ENCODE results near the gene CDC42EP3.

Gene CDC42EP3

DNA sequence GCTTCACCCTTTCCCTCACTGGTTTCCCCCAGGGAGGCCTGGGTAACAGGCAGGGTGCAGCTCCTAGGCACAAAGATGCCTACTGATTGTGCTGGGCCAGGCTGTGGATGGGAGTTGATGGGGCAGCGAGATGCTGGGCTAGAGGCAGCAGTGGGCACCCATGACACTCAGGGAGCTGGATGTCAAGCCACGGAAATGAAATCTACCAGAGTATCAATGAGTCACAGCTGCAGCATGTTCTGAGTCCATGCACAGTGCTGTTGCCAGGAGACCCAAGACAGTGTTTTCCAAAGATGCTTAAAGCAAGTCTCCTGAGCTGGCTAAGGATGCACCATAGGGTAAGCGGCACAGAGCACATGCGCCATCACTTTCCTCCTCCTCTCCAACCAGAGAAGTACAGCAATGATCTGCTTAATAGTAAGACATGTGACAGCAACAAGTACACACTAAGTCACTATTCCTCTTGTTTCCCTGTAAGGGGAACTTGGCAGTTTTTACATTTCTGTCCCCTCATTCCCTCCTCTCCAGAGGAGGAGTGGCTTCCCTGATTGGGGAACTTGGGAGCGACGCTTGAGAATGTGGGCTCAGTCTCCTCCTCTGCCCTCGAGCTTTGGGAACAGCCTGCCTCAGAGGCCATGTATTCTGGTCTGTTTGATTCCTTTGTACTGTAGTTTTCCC is 57.2 kb downstream of the CDC42EP3 start:
- peak; percentile 20 for DNase-seq (ENCODE audit: low read depth)
- TF ChIP-seq, protein P1, sequence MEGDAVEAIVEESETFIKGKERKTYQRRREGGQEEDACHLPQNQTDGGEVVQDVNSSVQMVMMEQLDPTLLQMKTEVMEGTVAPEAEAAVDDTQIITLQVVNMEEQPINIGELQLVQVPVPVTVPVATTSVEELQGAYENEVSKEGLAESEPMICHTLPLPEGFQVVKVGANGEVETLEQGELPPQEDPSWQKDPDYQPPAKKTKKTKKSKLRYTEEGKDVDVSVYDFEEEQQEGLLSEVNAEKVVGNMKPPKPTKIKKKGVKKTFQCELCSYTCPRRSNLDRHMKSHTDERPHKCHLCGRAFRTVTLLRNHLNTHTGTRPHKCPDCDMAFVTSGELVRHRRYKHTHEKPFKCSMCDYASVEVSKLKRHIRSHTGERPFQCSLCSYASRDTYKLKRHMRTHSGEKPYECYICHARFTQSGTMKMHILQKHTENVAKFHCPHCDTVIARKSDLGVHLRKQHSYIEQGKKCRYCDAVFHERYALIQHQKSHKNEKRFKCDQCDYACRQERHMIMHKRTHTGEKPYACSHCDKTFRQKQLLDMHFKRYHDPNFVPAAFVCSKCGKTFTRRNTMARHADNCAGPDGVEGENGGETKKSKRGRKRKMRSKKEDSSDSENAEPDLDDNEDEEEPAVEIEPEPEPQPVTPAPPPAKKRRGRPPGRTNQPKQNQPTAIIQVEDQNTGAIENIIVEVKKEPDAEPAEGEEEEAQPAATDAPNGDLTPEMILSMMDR (conservative IDR thresholded peaks at IDR 0.05; ENCODE audit: low read depth, low read length) = no peak
- no peak overlapping the region for H3K4me3 ChIP-seq (ENCODE audit: low read length)

DNA sequence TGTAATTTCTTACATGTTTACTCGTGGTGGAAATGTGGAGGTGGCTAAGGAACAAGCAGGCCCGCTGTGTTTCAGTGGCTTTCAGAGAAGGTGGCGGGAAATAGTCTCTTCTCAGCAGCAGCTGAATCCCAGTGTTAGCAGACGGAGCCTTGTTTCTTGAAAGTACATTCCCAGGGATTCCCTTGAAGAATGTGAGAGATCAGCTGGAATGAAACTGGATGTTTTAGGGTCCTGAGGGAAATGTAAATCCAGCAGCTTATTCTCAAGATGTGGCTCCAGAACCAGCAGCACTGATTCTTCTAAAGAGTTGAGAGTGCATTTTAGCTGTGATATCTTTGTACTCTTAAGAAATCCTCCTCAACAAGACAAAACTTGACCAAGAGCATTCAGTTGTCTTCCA is 59.1 kb downstream of the CDC42EP3 start:
- H3K4me3 ChIP-seq (ENCODE audit: low read length) = no peak overlapping the region
- TF ChIP-seq, protein P1 (conservative IDR thresholded peaks at IDR 0.05; ENCODE audit: low read depth, low read length) = no peak
- DNase-seq (ENCODE audit: low read depth) = no peak

DNA sequence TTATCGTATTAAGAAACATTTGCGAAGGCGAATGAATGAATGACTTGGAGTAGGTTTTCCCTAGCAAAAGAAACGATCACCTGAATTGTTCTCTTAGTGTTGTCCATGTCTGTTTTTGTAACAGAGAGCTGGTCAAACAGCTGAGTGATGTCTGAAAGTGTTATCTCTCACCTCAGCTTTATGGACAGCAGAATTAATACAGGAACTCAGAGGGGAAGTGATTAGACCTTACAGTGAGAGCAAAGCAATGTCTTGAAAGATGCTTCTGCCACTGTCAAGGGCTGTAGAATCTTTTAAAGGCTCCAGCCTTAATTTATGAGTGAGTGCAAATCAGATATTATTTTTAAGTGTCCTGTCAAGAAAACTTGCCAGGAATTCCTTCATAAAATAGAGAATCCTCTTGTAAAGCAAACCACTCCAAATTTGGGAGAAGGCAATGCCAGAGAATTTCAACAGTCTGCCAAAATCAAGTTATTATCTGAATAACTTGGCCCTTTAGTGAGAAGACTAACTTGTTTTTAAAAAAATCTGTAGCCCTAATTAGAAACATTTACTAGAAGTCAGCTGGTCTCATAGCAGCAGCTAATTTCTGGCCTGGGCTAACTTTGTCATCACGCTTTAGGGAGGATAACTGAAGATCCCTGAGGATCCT is 60.7 kb downstream of the CDC42EP3 start:
- TF ChIP-seq, protein P1 (conservative IDR thresholded peaks at IDR 0.05; ENCODE audit: low read depth, low read length) = no peak
- no peak for DNase-seq (ENCODE audit: low read depth)
- no peak overlapping the region for H3K4me3 ChIP-seq (ENCODE audit: low read length)

DNA sequence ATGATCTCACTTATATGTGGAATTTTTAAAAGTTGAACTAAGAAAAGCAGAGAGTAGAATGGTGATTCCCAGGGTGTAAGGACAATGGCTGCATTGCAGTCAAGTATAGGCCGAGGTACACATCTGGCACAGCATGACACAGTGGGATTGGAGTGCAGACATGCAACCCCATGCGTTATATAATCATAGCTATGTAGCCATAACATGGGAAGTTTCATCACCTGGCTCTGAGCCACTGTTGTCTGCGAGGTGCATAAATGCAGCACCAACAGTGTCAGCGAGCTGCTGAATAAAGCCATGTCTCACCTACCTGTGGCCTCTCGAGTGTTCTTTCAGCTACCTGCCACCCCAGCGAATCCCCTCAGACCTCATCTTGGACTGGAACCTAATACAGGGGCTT is 61.7 kb downstream of the CDC42EP3 start:
- TF ChIP-seq, protein P1 (conservative IDR thresholded peaks at IDR 0.05; ENCODE audit: low read depth, low read length) = no peak
- no peak for DNase-seq (ENCODE audit: low read depth)

DNA sequence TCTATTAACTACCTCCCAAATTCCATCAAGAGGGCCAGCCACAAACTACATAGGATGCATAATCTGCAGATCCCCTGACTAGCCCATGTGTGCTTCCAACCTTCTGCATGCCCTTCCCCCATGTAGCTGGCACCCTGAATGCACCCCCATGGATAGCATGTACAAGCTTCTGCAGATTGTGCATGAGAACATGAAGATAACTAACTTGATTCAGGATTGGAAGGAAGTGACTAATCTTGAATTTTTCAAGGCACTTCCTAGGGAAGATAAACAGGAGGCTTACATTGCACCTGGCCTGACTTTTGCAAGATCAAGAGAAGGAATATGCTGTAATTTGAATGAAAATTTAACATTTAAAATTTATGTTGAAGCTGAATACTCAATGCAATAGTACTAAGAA is 66.7 kb downstream of the CDC42EP3 start:
- H3K4me3 ChIP-seq (ENCODE audit: low read length) = no peak overlapping the region
- DNase-seq (ENCODE audit: low read depth) = no peak
- TF ChIP-seq, protein P1 (conservative IDR thresholded peaks at IDR 0.05; ENCODE audit: low read depth, low read length) = no peak

More for the DNA sequence above, 61.7 kb downstream of the CDC42EP3 start:
- no peak overlapping the region for H3K4me3 ChIP-seq (ENCODE audit: low read length)

DNA sequence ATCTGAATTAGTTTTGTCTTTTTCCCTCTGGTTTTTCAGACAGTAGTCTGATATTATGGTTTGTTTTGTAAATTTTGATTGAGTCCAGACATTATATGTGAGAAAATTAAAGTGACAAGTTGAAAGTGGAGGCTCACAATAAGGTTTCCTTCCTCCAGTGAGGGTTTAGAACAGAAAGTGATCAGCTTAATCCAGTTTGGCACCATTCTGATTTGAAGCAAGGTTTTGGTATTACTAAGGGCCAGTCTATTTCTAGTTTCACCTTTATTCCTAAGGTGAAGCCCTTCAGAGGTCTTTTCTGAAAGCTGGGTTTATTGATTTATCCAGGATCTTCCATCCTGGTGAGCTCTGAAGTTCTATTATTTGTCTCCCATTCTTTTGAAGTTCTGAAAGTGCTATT is 68.7 kb downstream of the CDC42EP3 start:
- TF ChIP-seq, protein P1 (conservative IDR thresholded peaks at IDR 0.05; ENCODE audit: low read depth, low read length) = no peak
- DNase-seq (ENCODE audit: low read depth) = no peak
- H3K4me3 ChIP-seq (ENCODE audit: low read length) = no peak overlapping the region

DNA sequence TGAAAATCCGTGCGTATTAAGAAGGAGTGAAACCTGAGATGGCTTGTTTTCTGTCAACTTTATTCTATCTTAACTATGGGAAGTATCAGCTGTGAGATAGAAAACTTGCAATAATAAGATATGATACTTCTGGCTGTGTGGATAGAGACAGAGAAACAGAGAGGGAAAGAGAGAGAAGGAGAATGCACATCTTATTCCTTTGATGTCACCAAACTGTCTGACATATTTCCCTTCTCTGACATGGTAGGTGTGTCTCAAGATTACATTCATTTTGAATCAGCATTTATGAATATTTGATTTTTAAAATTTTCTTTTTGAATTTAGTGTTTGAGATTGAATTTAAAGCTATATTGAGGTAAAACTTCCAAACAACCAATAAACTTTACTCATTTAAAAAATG is 69.4 kb downstream of the CDC42EP3 start:
- no peak for DNase-seq (ENCODE audit: low read depth)
- H3K4me3 ChIP-seq (ENCODE audit: low read length) = no peak overlapping the region
- TF ChIP-seq, protein P1 (conservative IDR thresholded peaks at IDR 0.05; ENCODE audit: low read depth, low read length) = no peak
